Neural progenitor cell (in vitro differentiated cells): ENCODE data around the gene GPR42.

Experiments
- CTCF ChIP-seq: fragments of 200-600 bp; sonication (generic); IDR thresholded peaks from 2 replicates; pipeline ENCODE4 v1.5.1; 2017; ENCODE audit warnings: antibody characterized with exemption, mild to moderate bottlenecking
- EZH2 ChIP-seq: fragments of 200-600 bp; sonication (generic); IDR thresholded peaks from 2 replicates; pipeline ENCODE4 v1.6.1; 2017; ENCODE audit warnings: antibody characterized with exemption, mild to moderate bottlenecking, moderate library complexity

GRCh38 chr19:35399948-35400772 lies 29.3 kb downstream of the GPR42 start:
- TF ChIP-seq CTCF (no peak), EZH2 (no peak)
